H4 (cell line): Measurements from ENCODE around the gene TTBK1. TPM values are rescaled to one million over a fixed set of nuclear protein-coding genes. Genes with fewer than 3 reads are reported as not detected.

ENCODE experiments used
- DNase-seq: peaks from one replicate; pipeline ENCODE4 v3.0.0-alpha.2; 2015; ENCODE audit warnings: low spot score
- total RNA-seq: library from RNA; depleted of rRNA; stranded (reverse); fragments of >200 nt; shearing (Covaris generic); gene quantifications from 2 replicates; pipeline ENCODE4 v1.2.3, GENCODE V29; 2014

TTBK1 gene
- total RNA-seq, 1 experiment from 2014 or later: not detected

DNA sequence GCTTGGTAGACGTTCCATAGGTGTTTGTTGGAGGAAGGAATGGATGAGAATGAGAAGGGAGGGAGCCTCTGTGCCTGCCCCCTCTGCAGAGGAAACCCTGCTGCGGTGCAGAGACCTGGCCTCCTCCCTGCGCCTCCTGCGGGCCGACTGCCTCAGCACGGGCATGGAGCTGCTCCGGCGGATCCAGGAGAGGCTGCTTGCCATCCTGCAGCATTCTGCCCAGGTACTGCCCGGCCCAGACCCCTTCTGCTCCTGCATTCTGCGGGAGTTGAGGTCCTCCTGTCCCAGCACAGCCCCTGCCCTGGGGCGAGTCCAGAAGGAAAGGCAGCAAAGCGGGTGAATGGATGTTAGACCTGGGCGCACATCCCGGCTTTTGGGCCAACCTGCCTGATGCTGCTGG is 20.1 kb upstream of the TTBK1 start:
- DNase-seq: no peak

DNA sequence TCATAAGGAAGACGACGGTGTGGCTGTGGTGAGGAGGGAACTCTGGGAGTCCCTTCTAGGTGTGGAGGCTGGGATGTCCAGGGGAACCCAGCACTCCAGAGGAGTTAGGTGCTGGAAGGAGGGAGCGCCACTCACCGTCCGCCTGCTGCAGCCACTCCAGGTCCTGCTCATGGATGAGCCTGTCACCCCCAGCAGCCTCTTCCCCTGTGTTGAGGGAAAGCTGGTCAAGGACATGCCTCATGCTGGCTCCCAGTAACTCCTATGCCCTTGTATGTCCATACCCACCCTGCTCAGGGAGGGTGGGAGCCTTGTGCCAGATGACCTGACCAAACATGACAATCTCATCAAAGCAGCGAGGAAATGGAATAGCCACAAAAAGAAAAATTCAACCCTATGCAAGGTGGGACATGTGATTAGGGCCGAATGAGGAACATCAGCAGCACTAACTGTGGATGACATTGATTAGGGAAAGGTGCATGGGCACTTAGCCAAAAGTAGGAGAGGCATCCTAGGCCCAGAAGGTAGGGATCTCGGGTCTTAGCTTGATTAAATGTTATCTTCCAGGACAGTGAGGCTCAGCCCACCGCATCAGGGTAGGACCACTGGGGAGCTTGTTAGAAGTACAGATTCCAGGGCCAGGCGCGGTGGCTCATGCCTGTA is 17.0 kb upstream of the TTBK1 start:
- peak; percentile 11 for DNase-seq

DNA sequence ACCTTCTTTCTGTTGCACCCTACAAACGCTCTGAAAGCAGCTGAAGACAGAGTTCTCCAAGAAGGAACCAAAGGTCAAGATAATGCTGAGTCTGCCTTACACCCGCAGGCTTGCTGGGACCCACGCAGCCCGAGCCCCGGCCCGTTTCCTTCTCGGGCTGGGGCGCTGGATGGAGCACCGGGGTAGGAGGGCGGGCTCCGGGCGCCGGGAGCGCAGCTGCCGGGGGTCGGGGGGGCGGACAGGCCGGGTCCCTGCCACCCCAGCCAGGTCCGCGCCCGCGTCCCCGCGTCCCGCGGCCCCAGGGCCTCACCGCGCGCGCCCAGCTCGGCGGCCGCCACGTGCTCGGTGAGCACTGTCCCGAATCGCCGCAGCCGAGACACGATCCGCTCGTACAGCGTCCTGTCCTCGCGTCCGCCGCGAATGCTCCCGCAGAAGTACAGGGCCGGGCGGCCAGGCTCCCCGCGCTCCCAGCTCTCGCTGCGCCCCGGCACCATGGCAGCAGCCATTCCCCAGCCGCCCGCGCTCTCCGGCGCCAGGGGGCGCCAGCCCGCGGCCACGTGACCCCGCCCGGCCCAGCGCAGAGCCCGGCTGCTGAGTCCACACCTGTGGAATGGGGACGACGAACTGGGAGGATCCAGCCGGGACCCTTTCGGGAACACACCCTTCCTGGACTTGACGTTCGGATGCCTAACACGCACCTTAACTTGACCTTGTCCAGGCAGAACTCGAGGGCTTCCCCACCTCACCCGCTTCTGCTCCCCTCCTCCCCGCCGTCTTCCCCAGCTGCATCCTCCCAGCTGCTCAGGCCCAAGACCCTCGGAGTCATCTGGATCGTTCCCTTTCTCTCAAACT is 14.1 kb upstream of the TTBK1 start, which contains the start of gene DNPH1:
Gene DNPH1 (minus strand): TSS at position 531 of the 852 bp plus-strand sequence. CDS start 25 bp downstream, at position 506.
- DNase-seq: peak; percentile 40

GRCh38 chr6:43229803-43230620 is 13.3 kb upstream of the TTBK1 start:
- DNase-seq: peak; percentile 8

DNA sequence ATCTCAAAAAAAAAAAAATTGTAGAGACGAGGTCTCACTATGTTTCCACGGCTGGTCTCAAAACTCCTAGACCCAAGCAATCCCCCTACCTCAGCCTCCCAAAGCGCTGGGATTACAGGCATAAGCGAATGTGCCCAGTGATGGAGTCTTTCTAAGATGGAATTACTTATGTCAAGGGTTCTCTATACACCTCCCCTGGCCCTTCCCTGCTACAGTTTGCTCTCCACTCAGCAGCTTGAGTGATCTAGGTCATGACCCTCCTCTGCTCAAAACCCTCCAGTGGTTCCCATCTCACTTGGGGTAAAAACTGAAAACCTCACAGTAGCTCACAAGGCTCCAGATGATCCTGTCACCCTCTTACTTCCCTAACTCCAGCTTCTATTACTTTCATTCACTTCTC is 12.2 kb upstream of the TTBK1 start:
- DNase-seq: no peak

- no peak for DNase-seq
Measured at GRCh38 chr6:43231735-43232450, 11.4 kb upstream of the TTBK1 start.

DNA sequence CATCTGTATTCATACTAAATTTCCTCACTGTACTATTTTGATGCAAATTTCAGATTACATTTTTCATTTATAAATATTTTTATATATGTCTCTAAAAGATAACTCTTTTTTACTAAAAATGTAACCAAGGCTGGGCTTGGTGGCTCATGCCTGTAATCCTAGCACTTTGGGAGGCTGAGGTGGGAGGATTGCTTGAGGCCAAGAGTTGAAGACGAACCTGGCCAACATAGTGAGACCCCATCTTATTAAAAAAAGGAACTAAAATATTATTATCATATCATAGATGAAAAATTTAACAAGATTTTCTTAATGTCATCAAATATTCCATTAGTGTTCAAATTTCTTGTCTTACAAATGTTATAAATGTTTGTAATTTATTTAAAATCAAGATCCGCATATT is 7.4 kb upstream of the TTBK1 start:
- no peak for DNase-seq

GRCh38 chr6:43239054-43239453 is 4.2 kb upstream of the TTBK1 start:
- DNase-seq: no peak

DNA sequence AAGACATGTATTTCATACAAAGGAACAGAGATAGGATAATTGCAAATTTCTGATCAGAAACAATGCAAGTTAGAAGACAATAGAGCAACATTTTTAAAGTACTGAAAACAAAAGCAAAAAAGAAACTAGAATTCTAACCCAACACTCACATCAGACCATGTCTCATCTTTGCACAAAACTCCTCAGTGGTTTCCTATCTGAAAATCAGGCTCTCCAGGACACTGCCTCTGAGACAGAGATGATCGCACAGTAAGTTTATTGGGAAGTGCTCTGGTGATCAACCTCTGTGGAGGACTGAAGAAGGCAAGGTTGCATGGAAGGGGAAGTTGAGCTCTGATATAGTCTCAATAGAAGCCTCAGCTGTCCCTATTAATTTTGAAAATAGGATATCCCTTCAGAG is 2.3 kb upstream of the TTBK1 start:
- DNase-seq: no peak

- DNase-seq: no peak
Measured at GRCh38 chr6:43241446-43241845, 1.8 kb upstream of the TTBK1 start.

GRCh38 chr6:43243664-43244321 is 512 bp downstream of the TTBK1 start:
- DNase-seq: no peak

DNA sequence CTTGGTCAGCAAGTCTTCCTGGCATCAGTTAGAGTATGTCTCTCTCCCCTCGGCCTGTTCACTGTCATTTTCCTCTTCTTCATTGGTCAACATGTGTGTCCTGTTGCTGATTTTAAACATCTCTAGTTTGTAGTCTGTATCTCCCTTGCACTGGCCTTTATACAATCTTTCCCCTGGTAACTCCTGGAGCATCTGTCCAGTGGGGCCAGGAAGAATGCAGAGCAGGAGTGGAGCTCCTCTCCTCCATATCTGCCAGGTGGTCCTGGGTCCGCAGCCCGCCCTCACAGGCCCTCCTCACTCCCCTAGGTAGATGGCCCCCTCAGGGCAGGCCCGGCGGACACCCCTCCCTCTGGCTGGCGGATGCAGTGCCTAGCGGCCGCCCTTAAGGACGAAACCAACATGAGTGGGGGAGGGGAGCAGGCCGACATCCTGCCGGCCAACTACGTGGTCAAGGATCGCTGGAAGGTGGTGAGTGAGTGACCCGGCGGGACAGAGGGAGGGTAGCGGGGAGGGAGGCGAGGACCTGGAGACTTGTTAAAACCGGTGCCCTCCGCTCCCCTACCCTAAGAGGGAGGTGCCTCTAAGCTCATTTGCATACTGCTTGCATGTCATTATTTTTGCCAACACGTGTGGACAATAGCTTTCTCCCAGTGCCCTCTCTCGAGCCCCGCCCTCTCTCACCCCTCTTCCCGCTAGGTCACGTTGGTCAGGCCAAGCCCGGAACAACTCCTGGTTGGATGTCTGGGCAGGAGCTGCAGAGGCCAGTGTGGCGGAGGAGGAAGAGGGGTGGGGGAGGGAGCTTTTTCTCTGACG is 3.2 kb downstream of the TTBK1 start:
- DNase-seq: no peak

DNA sequence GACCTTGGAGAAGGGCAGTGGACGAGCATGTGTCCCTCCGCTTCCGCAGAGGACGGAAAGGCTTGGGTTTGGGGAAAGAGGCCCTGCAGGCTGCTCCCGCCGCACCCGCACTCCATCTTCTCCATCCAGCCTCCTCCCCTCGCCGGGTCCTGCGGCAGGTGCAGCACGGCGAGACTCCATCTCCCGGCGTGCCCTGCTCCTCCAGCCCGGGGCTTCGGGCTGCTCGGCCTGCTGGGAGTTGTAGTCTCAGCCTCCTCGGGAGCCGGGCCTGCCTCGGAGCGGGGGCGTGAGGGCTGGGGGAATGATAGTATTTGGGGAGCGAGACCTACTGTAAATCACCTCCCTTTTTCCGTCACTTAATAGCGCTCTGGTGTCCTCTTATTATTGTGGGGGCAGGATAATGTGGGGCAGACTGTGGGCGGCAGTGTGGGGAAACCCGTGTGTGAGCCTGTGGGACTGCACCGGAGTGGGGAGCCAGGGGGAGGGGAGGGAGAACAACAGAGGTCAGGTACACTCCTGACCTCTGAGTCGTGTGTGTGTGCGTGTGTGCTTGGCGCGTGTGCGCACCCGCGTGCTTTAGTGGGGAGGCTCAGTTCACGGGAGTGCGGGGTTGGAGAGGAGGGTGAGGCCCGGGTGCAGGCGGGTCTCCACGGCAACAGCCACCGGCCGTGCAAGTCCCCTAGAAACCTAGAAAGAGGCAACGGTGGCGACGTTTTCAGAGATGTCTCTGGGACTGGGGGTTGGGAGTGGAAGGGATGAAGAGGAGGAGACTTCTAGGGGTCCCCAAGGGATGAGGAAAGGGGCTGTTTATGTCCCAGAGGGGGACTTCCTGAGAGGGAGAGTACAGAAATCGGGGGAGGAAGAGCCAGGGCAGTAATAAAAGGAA is 4.1 kb downstream of the TTBK1 start:
- DNase-seq: no peak

- DNase-seq: no peak
Measured at GRCh38 chr6:43248101-43248500, 4.8 kb downstream of the TTBK1 start.

- DNase-seq: no peak
Measured at GRCh38 chr6:43248791-43249190, 5.5 kb downstream of the TTBK1 start.

- no peak for DNase-seq
Measured at GRCh38 chr6:43250992-43251373, 7.7 kb downstream of the TTBK1 start.

GRCh38 chr6:43253401-43253800 is 10.1 kb downstream of the TTBK1 start:
- DNase-seq: no peak

DNA sequence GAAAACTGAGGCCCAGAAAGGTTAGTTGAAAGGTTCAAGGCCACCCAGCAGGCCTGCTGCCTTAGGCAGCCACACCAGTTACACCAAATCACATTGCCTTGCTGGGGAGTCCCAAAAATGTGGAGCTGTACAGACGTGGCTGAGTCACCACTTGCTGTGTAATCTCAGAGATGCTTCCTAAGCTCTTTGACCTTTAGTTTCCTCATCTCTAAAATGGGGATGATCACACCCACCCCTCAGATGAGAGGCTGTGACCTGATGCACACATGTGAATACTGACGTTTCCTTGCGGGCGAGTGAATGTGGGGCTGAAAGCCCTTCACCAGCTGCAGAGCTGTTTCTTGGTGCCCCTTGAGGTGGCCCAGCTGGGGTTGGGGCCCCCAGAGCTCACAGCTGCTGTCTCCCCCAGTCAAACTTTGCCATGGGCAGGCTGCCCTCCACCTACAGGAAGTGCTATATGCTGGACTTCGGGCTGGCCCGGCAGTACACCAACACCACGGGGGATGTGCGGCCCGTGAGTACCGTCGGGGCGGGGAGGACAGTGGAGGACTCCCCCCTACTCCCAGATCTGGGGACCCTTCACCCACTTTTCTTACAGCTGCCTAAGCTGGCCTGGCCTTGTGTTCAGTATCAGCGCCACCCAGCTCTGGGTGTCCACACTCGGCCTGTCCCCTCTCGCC is 11.0 kb downstream of the TTBK1 start:
- no peak for DNase-seq

- no peak for DNase-seq
Measured at GRCh38 chr6:43254846-43255245, 11.6 kb downstream of the TTBK1 start.
